BE2C (cell line): ENCODE data around the gene KLK1.

Source experiments
- DNase-seq: peaks from one replicate; pipeline ENCODE4 v3.0.0-alpha.2; 2020
- H3K27me3 ChIP-seq: fragments of 250-450 bp; sonication (Bioruptor Pico); 2 replicates; pipeline ENCODE4 v1.5.1; 2020; ENCODE audit warnings: mild to moderate bottlenecking
- H3K36me3 ChIP-seq: fragments of 250-450 bp; sonication (Bioruptor Pico); 2 replicates; pipeline ENCODE4 v1.5.1; 2020; ENCODE audit warnings: mild to moderate bottlenecking
- H3K4me1 ChIP-seq: fragments of 250-450 bp; sonication (Bioruptor Pico); 2 replicates; pipeline ENCODE4 v1.5.1; 2020
- H3K4me3 ChIP-seq: 2 replicates; pipeline ENCODE4 v1.5.1; 2011; ENCODE audit warnings: low read depth, low read length
- H3K9me3 ChIP-seq: fragments of 250-450 bp; sonication (Bioruptor Pico); 2 replicates; pipeline ENCODE4 v1.5.1; 2020
- TF ChIP-seq, protein P1 (sequence below): IDR thresholded peaks from 2 replicates; pipeline ENCODE4 v1.5.1; 2012; ENCODE audit warnings: mild to moderate bottlenecking, low read depth, low read length

KLK1 gene

DNA sequence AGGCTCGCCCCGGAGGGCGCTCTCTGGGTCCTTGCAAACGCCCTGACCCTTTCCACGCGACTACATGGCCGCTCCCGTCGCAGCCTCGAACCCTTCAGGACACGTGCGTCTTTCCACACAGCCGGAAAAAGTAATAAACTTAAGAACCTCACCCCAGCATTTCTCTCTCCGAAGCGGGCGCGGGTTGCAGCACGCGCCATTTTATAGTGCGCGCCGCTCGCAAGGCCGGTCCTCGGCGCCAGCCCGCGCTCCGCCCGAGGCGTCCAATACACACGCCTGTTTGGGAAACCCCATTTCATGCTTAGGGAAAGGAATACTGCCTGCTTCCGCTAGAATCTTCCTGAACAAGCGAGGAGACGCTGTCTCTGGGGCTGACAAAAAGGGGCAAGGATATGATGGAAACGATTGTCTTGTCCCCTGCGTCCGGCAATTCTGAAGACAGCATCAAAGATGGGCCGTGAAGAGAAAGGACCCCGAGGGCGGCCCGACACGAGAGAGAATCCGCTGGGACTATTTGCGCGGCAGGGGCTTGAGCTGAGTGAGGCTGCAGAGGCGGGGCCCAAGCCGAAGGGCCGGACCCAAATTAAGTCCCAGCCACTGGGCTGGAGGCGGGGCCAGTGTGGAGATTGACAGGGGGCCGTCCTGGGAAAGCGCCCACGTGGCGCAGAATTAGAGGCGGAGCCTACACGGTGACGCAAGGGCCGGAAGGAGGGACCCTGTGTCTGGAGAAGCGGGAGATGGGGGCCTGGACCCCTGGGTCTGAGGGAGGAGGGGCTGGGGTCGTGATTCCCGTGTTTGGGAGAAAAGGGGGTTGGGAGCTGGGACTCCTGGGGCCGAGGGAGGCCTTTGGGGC lies 18.9 kb downstream of the KLK1 start:
- H3K4me3 ChIP-seq: peak overlapping the region; percentile 99
- no peaks in the 10 kb centered on the region for H3K27me3 ChIP-seq
- DNase-seq: peak; percentile 100
- TF ChIP-seq, protein P1, sequence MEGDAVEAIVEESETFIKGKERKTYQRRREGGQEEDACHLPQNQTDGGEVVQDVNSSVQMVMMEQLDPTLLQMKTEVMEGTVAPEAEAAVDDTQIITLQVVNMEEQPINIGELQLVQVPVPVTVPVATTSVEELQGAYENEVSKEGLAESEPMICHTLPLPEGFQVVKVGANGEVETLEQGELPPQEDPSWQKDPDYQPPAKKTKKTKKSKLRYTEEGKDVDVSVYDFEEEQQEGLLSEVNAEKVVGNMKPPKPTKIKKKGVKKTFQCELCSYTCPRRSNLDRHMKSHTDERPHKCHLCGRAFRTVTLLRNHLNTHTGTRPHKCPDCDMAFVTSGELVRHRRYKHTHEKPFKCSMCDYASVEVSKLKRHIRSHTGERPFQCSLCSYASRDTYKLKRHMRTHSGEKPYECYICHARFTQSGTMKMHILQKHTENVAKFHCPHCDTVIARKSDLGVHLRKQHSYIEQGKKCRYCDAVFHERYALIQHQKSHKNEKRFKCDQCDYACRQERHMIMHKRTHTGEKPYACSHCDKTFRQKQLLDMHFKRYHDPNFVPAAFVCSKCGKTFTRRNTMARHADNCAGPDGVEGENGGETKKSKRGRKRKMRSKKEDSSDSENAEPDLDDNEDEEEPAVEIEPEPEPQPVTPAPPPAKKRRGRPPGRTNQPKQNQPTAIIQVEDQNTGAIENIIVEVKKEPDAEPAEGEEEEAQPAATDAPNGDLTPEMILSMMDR: no peak
- no peaks in the 10 kb centered on the region for H3K9me3 ChIP-seq
- peaks cover 4% of the 10 kb centered on the region; the same call in 1 of the 2 replicates for H3K4me1 ChIP-seq
- H3K36me3 ChIP-seq: peaks cover 37% of the 10 kb centered on the region

DNA sequence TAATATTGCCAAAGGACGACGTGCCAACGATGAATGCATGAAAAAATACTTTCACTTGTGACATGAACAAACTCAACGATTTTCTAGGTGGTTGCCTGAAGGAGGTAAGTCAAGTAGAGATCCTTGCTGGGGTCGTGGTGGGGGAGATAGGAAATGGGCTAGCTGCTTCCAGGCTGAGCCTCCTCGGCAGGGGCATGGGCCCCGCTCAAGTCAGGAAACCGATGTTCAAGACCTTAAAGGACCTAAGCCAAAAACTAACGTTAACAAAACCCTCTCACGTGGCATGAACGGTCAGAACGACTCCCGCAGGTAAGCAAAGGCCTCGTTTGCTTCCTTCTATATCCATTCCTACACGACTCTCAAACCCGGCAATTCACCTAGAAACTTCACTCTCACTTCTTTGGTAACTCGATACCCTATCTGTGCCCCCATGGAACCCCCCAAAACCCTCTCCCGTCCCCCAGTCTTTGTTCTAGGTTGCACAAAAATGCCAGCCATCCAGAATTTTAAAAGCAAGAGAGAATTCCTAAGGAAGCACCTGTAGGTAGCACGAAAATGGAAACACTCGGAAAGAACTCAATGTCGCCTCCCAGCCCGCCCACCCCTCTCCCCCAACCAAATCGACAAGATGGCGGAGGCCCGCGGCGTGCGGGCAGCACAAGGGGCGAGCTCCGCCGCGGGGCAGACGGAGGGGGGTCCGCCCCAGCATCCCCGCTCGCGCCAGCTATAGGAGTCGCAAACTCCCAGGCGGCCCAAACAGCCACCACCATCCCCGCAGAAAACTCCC lies 19.8 kb downstream of the KLK1 start:
- peak; percentile 56 for DNase-seq
- no peaks in the 10 kb centered on the region for H3K27me3 ChIP-seq
- H3K36me3 ChIP-seq: peaks cover 46% of the 10 kb centered on the region
- peak overlapping the region; percentile 99 for H3K4me3 ChIP-seq
- peaks cover 9% of the 10 kb centered on the region; the same call in 1 of the 2 replicates for H3K4me1 ChIP-seq
- TF ChIP-seq, protein P1: no peak
- H3K9me3 ChIP-seq: no peaks in the 10 kb centered on the region

DNA sequence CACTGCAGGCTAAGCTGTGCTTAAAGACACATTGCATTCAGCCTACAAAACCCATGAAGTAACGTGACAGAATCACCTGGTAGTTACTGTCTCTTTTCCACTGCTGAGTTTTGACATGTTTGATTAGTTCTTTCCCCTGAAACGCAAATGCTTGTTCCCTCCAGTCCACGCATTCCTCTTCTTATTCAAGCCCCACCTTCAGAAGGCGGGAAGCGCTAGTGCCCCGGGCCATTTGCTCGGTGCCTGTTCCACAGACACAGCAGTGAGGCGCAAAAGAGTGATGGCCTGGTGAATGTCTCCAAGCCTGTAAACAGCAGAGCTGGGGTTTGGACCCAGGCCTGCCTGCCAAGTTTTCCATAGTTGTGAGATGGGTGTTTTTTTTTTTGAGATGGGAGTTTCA lies 22.5 kb downstream of the KLK1 start:
- peak; percentile 80 for DNase-seq
- TF ChIP-seq, protein P1: no peak
- H3K27me3 ChIP-seq: no peaks in the 10 kb centered on the region
- 0 out of 2 replicates have a peak overlapping the region, but pooled peaks have one; percentile 0 for H3K4me3 ChIP-seq
- H3K36me3 ChIP-seq: peaks cover 68% of the 10 kb centered on the region
- peaks cover 9% of the 10 kb centered on the region; the same call in 1 of the 2 replicates for H3K4me1 ChIP-seq
- no peaks in the 10 kb centered on the region for H3K9me3 ChIP-seq

DNA sequence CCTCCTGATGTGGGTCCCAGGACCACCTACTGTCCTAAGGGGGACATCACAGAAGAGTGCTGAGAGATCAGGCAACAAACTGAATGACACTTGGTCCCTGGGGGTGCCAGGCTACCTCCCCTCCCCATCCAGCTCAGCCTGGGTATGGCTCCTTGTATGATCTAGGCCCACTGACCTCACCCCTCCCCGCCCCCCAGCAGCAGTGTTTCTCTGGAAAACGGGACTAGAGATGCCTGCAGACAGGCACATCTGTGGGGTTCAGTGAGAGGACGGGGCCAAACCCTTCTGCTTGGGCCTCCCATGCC lies 24.1 kb downstream of the KLK1 start:
- H3K4me1 ChIP-seq: peaks cover 12% of the 10 kb centered on the region
- no peak for DNase-seq
- H3K36me3 ChIP-seq: peaks cover 76% of the 10 kb centered on the region
- H3K9me3 ChIP-seq: no peaks in the 10 kb centered on the region
- no peaks in the 10 kb centered on the region for H3K27me3 ChIP-seq
- no peak overlapping the region for H3K4me3 ChIP-seq
- TF ChIP-seq, protein P1: no peak

DNA sequence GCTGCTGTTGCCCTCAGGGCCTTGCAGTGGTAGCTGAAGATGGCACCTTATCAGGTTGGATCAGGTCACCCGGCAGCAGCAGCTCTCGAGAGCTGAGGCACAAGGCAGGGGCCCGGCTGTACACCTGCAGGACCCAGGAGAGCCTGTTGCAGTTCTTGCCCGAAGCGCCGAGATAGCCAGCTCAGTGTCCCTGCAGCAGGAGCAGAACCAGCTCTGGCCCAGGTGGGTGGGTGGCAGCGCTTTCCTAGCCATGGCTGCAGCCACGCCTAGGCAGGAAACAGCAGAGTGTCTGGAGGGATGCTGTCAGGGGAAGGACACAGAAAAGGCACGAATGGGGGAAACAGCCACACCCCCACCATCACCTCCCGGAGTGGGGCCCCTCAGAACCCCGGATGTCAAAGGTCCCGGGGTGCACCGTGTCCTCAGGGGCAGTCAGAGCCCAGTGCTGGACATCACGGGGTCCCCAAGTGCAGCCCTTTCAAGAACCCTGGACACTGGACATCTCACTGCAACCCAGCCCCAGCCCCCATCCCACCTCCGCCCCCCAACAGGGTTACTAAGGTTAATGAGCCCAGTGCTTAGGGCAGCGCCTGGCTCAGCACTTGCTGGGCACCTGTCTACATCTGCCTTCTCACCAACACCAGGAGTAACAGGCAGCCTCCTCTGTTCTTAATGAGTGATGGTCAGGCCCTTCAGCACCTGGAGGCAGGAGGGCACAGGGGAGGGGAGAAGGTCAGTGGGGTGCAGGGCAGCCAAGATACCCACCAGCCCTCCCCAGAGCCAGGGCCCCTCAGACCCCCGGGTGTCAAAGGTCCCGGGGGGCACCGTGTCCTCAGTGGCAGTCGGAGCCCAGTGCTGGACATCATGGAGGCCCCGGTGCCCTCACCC lies 24.7 kb downstream of the KLK1 start:
- no peaks in the 10 kb centered on the region for H3K27me3 ChIP-seq
- peaks cover 76% of the 10 kb centered on the region for H3K36me3 ChIP-seq
- no peaks in the 10 kb centered on the region for H3K9me3 ChIP-seq
- peak; percentile 42 for DNase-seq
- peaks cover 16% of the 10 kb centered on the region for H3K4me1 ChIP-seq
- H3K4me3 ChIP-seq: no peak overlapping the region
- TF ChIP-seq, protein P1: no peak
